ENCODE results near the gene CELA2A. TPM values are rescaled to one million over a fixed set of nuclear protein-coding genes. Genes with fewer than 3 reads are reported as not detected.

CELA2A gene
- total RNA-seq, 4 donors from 2014 or later: not detected

DNA sequence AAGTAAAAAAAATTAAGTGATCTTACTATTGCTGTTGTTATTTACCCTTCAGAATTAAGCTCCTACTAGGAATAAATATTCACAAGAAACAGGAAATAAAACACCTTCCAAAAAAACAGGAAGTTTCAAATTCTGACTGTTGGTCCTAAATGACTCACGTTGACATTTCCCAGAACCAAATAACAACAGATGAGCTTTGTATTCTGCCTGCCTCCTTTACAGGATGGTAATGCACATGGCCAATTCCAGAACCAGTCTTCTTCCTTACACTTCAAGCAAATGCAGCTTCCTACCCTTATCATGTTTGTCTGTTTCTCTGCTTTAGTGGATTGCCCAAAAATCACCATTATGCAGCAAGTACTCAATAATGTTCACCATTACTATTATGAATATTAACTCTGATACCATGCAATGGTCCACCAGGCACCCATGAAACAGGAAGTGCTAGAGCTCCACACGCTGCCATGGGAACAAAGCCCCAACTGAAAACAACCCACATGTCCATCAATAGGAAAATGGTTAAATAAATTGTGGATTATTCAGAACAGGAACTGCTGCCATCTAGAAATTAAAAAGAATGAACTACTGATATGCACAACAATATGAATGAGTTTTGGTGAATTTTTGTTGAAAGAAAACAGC lies 58.6 kb downstream of the CELA2A start:
- TF ChIP-seq, protein P1, sequence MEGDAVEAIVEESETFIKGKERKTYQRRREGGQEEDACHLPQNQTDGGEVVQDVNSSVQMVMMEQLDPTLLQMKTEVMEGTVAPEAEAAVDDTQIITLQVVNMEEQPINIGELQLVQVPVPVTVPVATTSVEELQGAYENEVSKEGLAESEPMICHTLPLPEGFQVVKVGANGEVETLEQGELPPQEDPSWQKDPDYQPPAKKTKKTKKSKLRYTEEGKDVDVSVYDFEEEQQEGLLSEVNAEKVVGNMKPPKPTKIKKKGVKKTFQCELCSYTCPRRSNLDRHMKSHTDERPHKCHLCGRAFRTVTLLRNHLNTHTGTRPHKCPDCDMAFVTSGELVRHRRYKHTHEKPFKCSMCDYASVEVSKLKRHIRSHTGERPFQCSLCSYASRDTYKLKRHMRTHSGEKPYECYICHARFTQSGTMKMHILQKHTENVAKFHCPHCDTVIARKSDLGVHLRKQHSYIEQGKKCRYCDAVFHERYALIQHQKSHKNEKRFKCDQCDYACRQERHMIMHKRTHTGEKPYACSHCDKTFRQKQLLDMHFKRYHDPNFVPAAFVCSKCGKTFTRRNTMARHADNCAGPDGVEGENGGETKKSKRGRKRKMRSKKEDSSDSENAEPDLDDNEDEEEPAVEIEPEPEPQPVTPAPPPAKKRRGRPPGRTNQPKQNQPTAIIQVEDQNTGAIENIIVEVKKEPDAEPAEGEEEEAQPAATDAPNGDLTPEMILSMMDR (IDR thresholded peaks at IDR 0.05; ENCODE audit: low read depth): no peak

DNA sequence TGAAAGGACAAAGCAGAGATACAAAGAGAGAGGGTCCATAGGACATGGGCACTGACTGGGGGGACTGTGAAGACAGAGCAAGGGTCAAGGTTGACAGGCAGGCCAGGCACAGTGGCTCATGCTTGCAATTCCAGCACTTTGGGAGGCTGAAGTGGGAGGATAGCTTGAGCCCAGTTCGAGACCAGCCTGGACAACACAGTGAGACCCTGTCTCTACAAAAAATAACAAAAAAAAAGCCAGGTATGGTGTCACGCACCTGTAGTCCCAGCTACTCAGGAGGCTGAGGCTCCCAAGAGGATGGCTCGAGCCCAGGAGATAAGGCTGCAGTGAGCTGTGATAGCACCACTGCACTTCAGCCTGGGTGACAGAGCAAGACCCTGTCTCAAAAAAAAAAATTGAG lies 63.1 kb downstream of the CELA2A start:
- TF ChIP-seq, protein P1 (IDR thresholded peaks at IDR 0.05; ENCODE audit: low read depth): no peak

Other genes with a start within 250 kb of the CELA2A start
- gene FHAD1, start 209.5 kb upstream of the CELA2A start, total RNA-seq: 1 to 10 TPM in 2 of 4 donors, not detected in 2; 1.1 to 1.7 TPM
- gene EFHD2, start 46.8 kb upstream of the CELA2A start, total RNA-seq: 10 to 100 TPM; 16.6 to 47.4 (median 30.5) TPM
- under 1 TPM in 1 of 4 donors, not detected in 3; 0.38 TPM for gene CTRC, start 18.3 kb upstream of the CELA2A start, total RNA-seq
- not detected for gene CELA2B, start 19.4 kb downstream of the CELA2A start, total RNA-seq
- 10 to 100 TPM; 10.1 to 12.1 (median 10.3) TPM for gene CASP9, start 67.5 kb downstream of the CELA2A start, total RNA-seq
- gene DNAJC16, start 70.1 kb downstream of the CELA2A start, total RNA-seq: 10 to 100 TPM; 12.1 to 22.3 (median 13.8) TPM
- gene AGMAT, start 128.3 kb downstream of the CELA2A start, total RNA-seq: under 1 TPM in 2 of 4 donors, not detected in 2; 0.49 to 0.68 TPM
- gene DDI2, start 160.7 kb downstream of the CELA2A start, total RNA-seq: 100 to 1,000 TPM in 3 of 4 donors, 10 to 100 TPM in 1; 88.1 to 124 (median 115) TPM
- gene PLEKHM2, start 227.6 kb downstream of the CELA2A start, total RNA-seq: 10 to 100 TPM; 41.9 to 74.5 (median 55.7) TPM